ENCODE results near the gene MAGEC3.

The MAGEC3 gene

DNA sequence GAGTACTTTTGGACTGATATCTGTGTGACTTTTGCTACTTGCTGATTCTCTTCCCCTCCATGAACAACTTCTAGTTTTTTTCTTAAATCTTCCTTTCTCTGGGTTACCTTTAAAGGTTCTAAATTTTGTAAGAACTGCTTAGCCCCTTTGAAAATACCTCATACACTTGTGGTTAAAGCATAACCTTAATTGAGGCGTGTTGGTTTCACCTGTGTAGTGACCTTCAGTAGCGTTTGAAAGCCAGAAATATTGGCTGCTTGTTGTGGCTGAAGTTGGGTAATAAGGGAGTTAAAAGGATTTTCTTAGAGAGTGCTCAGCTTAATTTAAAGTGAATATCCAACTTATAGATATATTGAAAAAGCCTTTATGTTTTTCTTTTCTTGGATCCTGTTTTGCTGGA lies 97.5 kb downstream of the MAGEC3 start:
- TF ChIP-seq, protein P1, sequence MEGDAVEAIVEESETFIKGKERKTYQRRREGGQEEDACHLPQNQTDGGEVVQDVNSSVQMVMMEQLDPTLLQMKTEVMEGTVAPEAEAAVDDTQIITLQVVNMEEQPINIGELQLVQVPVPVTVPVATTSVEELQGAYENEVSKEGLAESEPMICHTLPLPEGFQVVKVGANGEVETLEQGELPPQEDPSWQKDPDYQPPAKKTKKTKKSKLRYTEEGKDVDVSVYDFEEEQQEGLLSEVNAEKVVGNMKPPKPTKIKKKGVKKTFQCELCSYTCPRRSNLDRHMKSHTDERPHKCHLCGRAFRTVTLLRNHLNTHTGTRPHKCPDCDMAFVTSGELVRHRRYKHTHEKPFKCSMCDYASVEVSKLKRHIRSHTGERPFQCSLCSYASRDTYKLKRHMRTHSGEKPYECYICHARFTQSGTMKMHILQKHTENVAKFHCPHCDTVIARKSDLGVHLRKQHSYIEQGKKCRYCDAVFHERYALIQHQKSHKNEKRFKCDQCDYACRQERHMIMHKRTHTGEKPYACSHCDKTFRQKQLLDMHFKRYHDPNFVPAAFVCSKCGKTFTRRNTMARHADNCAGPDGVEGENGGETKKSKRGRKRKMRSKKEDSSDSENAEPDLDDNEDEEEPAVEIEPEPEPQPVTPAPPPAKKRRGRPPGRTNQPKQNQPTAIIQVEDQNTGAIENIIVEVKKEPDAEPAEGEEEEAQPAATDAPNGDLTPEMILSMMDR (IDR thresholded peaks at IDR 0.05; ENCODE audit: borderline replicate concordance, control extremely low read depth, extremely low read depth, insufficient read depth, missing control alignments), result no peak
- DNase-seq (ENCODE audit: low spot score), result no peak
- in situ Hi-C loops (cut with MboI; ENCODE audit: low sequenced_read_pairs, unreplicated experiment), result no loop called here

DNA sequence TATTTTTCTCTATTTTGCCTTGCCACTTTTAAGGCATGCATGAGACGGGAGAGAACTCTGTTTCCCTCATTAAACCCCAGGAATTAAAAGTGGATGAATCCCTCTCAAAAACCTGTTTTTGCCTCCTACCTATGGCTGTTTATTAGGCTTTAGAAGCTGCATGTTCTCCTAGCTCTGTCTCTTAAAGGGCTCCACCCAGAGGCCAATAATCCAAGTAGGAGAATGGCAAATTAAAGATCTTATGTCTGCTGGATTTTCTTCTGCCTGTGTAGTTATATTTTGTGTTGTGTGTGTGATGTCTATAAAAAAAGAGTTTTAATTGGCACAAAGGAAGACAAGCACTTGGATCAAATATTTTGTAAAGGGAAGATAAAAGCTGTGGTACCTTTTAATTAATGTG lies 98.0 kb downstream of the MAGEC3 start:
- TF ChIP-seq, protein P1 (IDR thresholded peaks at IDR 0.05; ENCODE audit: borderline replicate concordance, control extremely low read depth, extremely low read depth, insufficient read depth, missing control alignments), result no peak
- DNase-seq (ENCODE audit: low spot score), result no peak
- in situ Hi-C loops (cut with MboI; ENCODE audit: low sequenced_read_pairs, unreplicated experiment), result no loop called here

DNA sequence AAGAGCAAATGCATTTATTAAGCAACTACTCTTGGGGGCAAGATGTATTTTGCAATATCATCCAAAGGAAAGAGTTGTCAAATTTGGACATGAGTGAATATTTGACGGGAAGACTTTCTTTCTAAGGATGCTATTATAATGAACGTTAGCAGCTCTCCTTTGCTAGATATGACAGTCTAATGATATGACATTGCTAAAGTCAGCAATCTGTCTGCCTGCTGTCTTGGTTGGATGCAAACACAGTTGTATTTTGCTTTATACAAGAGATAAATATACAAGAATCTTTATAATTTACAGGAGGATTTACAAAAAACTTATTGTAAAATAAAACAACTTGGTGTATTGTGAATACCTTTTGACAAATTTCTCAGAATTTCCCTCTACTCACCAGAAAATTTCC lies 103.1 kb downstream of the MAGEC3 start:
- TF ChIP-seq, protein P1 (IDR thresholded peaks at IDR 0.05; ENCODE audit: borderline replicate concordance, control extremely low read depth, extremely low read depth, insufficient read depth, missing control alignments), result no peak
- DNase-seq (ENCODE audit: low spot score), result no peak
- in situ Hi-C loops (cut with MboI; ENCODE audit: low sequenced_read_pairs, unreplicated experiment), result no loop called here

DNA sequence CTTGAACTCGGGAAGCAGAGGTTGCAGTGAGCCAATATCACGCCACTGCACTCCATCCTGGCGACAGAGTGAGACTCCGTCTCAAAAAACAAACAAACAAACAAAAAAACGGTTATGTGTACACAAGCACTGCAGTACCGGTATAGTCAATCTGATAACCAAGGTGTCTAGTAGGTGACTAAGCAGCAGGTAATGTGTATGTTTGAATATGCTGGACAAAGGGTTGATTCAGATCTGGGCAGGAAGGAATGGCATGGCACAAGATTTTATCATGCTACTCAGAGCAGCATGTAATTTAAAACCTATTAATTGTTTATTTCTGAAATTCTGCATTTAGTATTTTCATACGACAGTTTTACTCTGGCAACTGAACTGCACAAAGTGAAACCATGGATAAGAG lies 107.3 kb downstream of the MAGEC3 start:
- DNase-seq (ENCODE audit: low spot score), result no peak
- TF ChIP-seq, protein P1 (IDR thresholded peaks at IDR 0.05; ENCODE audit: borderline replicate concordance, control extremely low read depth, extremely low read depth, insufficient read depth, missing control alignments), result no peak
- in situ Hi-C loops (cut with MboI; ENCODE audit: low sequenced_read_pairs, unreplicated experiment), result no loop called here

DNA sequence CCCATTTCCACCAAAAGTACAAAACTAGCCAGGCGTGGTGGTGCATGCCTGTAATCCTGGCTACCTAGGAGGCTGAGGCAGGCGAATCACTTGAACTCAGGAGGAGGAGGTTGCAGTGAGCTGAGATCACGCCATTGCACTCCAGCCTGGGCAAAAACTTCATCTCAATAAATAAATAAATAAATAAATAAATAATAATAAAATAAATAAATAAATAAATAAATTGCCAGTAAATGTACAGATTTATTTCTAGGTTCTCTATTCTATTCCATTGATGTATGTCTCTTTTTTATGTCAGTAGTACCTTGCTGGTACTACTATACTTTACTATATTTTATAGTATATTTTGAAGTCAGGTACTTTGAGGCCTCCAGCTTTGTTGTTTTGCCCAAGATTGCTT lies 109.2 kb downstream of the MAGEC3 start:
- in situ Hi-C loops (cut with MboI; ENCODE audit: low sequenced_read_pairs, unreplicated experiment), result no loop called here
- DNase-seq (ENCODE audit: low spot score), result no peak
- TF ChIP-seq, protein P1 (IDR thresholded peaks at IDR 0.05; ENCODE audit: borderline replicate concordance, control extremely low read depth, extremely low read depth, insufficient read depth, missing control alignments), result no peak

Measured in GM13976 (cell line).